ENCODE results near the gene PDE6G.

GRCh38 chr17:81650951-81651350 is 5.4 kb downstream of the PDE6G start:
- TF ChIP-seq, protein P1, sequence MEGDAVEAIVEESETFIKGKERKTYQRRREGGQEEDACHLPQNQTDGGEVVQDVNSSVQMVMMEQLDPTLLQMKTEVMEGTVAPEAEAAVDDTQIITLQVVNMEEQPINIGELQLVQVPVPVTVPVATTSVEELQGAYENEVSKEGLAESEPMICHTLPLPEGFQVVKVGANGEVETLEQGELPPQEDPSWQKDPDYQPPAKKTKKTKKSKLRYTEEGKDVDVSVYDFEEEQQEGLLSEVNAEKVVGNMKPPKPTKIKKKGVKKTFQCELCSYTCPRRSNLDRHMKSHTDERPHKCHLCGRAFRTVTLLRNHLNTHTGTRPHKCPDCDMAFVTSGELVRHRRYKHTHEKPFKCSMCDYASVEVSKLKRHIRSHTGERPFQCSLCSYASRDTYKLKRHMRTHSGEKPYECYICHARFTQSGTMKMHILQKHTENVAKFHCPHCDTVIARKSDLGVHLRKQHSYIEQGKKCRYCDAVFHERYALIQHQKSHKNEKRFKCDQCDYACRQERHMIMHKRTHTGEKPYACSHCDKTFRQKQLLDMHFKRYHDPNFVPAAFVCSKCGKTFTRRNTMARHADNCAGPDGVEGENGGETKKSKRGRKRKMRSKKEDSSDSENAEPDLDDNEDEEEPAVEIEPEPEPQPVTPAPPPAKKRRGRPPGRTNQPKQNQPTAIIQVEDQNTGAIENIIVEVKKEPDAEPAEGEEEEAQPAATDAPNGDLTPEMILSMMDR (IDR thresholded peaks at IDR 0.05) = no peak
- TF ChIP-seq SIN3A (IDR thresholded peaks at IDR 0.05; ENCODE audit: borderline replicate concordance, insufficient read depth, low read depth, low read length) (no peak), POLR2AphosphoS5 (IDR thresholded peaks at IDR 0.05; ENCODE audit: low read depth, low read length) (no peak), REST (IDR thresholded peaks at IDR 0.05; ENCODE audit: insufficient read depth in 1 of 2, low read depth in 2 of 2, low read length in 1 of 2) (no peak)
